NT2/D1 (cell line): Measurements from ENCODE around the gene AZU1.

Experiments used
- YY1 ChIP-seq: IDR thresholded peaks from 2 replicates; pipeline ENCODE4 v1.6.1; 2011; ENCODE audit not compliant: insufficient read length, insufficient read depth
- ZNF274 ChIP-seq: IDR thresholded peaks from 2 replicates; pipeline ENCODE4 v1.6.1; 2011; ENCODE audit warnings: mild to moderate bottlenecking, low read depth, low read length

DNA sequence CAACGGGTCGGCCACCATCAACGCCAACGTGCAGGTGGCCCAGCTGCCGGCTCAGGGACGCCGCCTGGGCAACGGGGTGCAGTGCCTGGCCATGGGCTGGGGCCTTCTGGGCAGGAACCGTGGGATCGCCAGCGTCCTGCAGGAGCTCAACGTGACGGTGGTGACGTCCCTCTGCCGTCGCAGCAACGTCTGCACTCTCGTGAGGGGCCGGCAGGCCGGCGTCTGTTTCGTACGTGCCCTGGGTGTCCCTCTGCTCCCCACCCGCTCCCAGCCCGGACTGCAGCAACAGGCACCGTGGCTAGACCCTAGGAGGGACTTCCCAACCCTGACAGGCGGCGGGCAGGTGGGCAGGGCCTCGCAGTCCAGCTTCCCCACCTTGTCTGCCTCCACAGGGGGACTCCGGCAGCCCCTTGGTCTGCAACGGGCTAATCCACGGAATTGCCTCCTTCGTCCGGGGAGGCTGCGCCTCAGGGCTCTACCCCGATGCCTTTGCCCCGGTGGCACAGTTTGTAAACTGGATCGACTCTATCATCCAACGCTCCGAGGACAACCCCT, 28.0 kb downstream of the AZU1 start:
- no peak for TF ChIP-seq ZNF274
- no peak for TF ChIP-seq YY1
